GM12872 (cell line): Measurements from ENCODE around the gene HELZ.

ENCODE experiments used
- TF ChIP-seq, protein P1 (sequence below): IDR thresholded peaks from 3 replicates; pipeline ENCODE4 v1.5.1; 2011; ENCODE audit warnings: low read depth, mild to moderate bottlenecking, low read length, moderate library complexity; ENCODE audit not compliant: insufficient read depth

The HELZ gene

DNA sequence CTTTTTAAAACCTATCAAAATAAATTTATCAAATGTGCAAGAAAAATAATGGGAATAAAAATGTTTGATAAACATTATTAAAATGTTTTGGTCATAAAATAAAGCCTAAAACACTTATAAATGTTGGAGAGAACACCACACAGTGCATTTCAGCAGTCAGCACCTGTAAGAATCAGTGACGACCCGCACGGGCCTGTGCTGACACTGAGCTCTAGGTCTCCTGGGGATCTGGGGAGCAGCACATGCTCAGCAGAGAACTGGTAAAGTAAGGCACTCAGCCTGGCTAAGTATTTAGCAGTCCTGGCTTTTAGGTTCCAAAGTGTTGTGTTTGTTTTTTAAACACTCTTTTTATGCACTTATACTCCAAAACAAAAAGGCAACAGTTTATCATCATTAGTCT, 46.9 kb downstream of the HELZ start:
- TF ChIP-seq, protein P1, sequence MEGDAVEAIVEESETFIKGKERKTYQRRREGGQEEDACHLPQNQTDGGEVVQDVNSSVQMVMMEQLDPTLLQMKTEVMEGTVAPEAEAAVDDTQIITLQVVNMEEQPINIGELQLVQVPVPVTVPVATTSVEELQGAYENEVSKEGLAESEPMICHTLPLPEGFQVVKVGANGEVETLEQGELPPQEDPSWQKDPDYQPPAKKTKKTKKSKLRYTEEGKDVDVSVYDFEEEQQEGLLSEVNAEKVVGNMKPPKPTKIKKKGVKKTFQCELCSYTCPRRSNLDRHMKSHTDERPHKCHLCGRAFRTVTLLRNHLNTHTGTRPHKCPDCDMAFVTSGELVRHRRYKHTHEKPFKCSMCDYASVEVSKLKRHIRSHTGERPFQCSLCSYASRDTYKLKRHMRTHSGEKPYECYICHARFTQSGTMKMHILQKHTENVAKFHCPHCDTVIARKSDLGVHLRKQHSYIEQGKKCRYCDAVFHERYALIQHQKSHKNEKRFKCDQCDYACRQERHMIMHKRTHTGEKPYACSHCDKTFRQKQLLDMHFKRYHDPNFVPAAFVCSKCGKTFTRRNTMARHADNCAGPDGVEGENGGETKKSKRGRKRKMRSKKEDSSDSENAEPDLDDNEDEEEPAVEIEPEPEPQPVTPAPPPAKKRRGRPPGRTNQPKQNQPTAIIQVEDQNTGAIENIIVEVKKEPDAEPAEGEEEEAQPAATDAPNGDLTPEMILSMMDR = no peak

DNA sequence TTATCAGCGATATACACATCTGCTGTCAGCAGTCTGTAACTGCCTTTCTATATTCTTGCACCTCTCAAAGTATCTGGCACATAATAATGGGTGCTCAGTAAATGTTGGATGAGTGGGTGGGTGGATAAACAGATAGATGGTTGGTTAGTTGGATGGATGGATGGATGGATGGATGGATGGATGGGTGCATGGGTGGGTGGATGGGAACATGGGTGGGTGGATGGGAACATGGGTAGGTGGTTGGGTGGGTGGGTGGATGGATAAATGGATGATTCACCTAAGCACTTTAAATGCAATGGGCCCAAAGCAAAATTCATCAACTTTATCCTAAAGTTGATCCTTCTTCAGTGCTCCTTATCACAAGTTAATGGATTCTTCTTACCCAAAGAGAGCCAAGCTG, 48.6 kb downstream of the HELZ start:
- TF ChIP-seq, protein P1 = no peak

DNA sequence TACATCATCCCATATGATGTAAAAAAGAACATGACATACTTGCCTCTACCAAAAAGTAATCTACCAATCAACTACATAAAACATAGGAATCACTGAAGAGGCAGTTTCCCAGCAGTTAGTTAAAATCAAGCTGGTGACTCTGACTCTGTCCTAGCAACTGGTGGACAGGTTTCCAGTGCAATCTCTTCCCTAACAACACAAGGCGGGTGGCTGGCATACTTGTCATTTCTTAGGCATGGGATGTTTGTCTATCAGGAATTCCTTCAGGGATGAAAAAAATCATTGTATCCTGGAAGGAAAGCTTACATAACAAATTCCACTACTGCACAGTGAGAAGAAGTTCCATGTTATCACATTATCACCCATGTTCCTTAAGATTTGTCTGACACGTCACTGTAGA, 50.9 kb downstream of the HELZ start:
- TF ChIP-seq, protein P1 = no peak

DNA sequence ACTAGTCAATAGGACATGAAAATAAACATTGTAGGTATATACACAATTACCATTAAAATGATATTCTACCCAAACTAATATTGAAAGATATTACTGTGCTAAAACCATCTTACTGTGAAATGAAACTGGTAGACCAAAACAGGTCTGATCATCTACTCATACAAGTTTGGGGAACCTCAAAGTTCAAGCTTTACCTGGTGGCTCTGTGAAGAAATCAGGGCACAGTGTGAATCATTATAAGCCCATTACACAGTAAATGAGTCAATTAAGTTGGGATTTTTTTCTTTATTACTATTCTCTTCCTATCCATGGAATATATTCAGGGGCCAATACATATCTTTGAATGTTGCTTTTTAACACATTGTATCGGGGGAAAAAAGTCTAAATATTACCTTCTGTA, 57.1 kb downstream of the HELZ start:
- TF ChIP-seq, protein P1 = no peak

DNA sequence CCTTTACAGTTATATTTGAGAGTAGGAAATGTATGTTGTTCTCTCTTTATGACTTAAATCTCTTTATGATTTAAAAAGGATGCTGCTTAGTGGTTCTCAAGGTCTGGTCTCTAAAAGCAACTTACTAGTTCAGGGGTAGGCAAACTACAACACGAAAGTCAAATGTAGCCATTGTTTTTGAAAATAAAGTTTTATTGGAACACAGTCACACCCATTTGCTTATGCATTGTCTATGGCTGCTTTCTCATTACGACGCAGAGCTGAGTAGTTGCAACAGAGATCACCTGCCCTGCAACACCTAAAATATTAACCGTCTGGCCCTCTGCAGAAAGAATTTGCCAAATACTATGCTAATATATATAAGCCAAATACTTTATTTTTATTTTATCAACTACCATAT, 58.2 kb downstream of the HELZ start:
- TF ChIP-seq, protein P1 = no peak

DNA sequence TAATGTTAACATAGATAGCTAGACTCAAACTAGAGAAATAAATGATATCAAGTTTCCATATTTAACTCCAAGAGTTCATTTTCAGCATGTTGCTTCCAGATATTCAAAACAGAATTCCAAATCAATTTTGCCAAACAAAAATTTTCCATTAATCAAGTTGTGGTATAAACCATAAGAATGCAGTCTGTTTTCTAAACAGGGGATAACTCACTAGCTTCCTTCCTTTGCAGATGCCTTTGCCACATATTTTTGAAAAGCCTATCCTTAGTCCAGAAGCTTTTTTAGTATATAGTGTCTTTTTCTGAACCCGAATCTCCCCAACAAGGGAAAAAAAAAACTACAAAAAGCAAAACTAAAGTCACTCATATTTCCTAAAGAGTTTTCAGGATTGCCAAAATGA, 61.5 kb downstream of the HELZ start:
- TF ChIP-seq, protein P1 = no peak

DNA sequence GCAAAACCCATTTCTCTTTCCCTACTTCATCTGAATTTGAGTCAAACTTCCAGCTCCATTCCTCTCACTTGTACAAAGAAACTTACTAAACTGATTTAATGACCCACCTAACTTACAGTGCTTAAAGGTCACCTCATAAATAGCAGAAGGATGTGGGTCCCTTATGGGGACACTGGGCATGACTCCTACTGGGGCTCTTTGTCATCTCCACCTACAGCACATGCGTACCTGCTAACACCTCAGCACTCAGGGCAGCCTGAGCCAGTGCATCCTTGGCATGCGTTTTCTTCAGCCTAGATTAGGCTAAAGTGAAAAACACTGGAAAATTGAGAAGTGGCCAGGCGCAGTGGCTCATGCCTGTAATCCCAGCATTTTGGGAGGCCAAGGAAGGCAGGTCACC, 63.2 kb downstream of the HELZ start:
- TF ChIP-seq, protein P1 = no peak

DNA sequence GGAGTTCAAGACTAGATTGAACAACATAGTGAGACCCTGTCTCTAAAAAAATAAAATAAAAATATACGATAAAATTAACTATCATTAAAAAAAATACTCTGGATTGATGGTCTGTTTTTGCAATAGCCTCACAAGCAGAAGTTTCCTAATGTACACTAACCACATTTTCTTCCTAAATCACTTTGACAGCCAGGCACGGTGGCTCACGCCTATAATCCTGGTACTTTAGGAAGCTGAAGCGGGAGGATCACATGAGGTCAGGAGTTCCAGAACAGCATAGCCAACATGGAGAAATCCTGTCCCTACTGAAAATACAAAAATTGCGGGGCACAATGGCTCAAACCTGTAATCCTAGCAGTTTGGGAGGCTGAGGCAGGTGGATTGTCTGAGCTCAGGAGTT, 64.7 kb downstream of the HELZ start:
- TF ChIP-seq, protein P1 = no peak
